ENCODE data around the gene AURKB.

Gene AURKB

DNA sequence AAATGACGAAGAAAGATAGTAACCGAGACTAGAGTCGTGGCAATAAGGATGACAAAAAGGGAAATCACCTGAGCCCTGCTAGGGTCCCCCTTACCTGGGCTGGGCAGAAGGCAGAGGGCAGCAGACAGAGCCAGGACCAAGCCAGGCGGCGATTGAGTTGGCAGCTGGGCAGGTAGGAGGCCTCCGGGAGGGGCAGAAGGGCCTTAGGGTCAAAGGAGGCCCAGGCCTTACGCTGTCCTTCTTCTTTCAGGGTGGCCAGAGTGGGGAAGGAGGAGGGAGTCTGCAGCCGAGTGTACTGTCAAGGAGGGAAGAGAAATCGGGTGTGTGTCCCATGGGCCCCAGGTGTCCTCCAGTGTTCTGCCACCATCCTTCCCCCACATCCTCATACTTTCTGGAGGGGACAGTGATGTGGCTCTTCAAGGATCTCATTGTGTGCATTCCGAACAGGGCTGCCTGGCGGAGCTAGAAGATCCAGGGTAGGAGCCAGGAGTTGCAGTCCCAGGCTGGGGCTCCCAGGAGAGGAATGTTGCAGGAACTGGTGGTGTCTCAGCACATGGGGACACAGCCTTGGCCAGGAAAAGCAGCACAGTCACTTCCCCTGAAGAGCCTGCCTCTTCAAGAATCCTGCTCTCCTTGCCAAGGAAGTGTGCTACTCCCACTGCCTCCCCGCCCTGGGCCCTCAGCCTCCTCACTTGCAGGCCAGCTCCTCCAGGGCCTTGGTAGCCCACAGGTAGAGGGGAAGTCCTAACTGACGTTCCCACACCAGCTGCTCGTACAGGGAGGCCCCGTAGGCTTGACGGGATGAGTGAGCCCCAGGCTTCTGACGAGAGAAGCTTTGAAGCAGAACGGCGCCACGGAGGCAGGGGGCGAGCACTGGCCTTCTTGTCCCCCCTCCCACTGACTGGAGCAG, 24.2 kb upstream of the AURKB start:
- peak overlapping the region; percentile 58 for H3K27ac ChIP-seq
- no peaks in the 10 kb centered on the region for H3K9me3 ChIP-seq
- TF ChIP-seq, protein P1, sequence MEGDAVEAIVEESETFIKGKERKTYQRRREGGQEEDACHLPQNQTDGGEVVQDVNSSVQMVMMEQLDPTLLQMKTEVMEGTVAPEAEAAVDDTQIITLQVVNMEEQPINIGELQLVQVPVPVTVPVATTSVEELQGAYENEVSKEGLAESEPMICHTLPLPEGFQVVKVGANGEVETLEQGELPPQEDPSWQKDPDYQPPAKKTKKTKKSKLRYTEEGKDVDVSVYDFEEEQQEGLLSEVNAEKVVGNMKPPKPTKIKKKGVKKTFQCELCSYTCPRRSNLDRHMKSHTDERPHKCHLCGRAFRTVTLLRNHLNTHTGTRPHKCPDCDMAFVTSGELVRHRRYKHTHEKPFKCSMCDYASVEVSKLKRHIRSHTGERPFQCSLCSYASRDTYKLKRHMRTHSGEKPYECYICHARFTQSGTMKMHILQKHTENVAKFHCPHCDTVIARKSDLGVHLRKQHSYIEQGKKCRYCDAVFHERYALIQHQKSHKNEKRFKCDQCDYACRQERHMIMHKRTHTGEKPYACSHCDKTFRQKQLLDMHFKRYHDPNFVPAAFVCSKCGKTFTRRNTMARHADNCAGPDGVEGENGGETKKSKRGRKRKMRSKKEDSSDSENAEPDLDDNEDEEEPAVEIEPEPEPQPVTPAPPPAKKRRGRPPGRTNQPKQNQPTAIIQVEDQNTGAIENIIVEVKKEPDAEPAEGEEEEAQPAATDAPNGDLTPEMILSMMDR (IDR thresholded peaks at IDR 0.05), result no peak
- no peak overlapping the region for H3K4me3 ChIP-seq (ENCODE audit: low read depth in 1 of 2, low read length in 1 of 2)
- H3K36me3 ChIP-seq, result peaks cover 95% of the 10 kb centered on the region
- H3K4me1 ChIP-seq (ENCODE audit: control insufficient read depth in 1 of 2, insufficient read depth in 1 of 2, low read depth in 1 of 2, low read length in 1 of 2), result no peaks in the 10 kb centered on the region
- no peaks in the 10 kb centered on the region for H3K27me3 ChIP-seq

DNA sequence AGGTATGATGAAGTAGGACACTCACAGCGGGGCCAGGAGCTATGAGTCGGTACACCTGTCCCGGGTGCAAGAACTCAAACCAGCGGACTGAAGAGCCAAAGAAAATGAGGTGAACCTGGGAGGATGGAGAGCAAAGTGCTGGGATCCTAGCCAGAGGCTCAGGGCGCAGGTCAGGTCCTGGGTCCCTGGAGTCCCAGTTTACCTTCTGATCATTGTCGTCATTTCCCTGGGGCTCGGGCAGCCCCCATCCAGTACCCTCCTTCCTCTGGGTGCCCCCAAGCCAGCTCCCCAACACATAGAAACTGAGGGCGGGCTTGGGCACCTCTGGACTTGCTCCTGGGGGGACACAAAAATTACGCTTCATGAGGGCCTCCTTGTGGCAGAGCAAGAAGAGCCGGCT, 21.3 kb upstream of the AURKB start:
- TF ChIP-seq, protein P1 (IDR thresholded peaks at IDR 0.05), result no peak
- no peak overlapping the region for H3K4me3 ChIP-seq (ENCODE audit: low read depth in 1 of 2, low read length in 1 of 2)
- no peaks in the 10 kb centered on the region for H3K9me3 ChIP-seq
- peaks cover 5% of the 10 kb centered on the region in 2 experiments for H3K4me1 ChIP-seq (ENCODE audit: control insufficient read depth in 1 of 2, insufficient read depth in 1 of 2, low read depth in 1 of 2, low read length in 1 of 2)
- H3K27me3 ChIP-seq, result no peaks in the 10 kb centered on the region
- no peak overlapping the region for H3K27ac ChIP-seq
- H3K36me3 ChIP-seq, result peaks cover 98% of the 10 kb centered on the region

DNA sequence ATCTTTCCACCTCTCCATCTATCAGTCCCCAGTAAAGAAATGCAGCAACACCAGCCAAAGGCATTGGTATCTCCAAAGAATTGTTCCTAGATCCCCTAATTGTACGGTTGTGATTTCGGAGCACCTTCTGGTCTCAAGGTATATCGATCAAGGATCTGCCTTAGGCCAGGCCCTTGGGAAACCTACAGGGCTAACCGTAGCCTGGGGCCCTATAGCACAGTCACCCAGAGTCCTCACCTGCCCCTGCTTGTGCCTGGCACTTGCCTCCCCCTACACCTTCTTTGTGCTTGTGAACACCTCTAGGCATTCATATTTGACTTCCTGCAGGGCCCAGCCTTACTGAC, 16.8 kb upstream of the AURKB start:
- H3K9me3 ChIP-seq, result no peaks in the 10 kb centered on the region
- peak overlapping the region; percentile 64 for H3K27ac ChIP-seq
- peaks cover 62% of the 10 kb centered on the region for H3K36me3 ChIP-seq

DNA sequence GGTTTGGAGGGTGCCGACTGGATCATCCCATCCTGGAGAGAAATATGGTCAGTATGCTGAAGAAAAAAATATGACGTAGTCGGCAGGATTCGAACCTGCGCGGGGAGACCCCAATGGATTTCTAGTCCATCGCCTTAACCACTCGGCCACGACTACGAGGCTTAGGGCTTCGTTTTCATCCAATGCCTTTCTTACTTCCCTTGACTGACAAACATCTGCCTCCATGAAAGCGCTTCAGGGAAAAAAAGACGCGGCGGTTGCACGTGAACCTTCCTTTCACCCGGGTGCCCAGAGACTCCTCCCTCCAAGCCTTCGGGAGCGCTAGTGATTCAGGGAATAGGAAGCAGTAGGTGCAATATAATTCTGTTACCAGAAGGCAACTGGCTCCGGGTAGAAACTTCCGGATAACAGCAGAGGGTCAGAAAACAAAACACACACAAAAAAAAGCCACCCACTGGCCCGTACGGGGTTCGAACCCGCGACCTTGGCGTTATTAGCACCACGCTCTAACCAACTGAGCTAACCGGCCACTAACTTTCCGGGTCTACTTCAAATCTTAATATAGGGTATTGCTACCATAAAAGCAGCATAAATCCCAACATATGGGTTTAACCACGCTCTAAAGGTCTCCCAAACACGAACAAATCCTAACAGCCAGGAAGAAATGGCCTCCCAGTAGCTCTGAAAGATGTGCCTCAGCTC, 16.3 kb upstream of the AURKB start:
- TF ChIP-seq, protein P1 (IDR thresholded peaks at IDR 0.05), result no peak
- no peak overlapping the region for H3K4me3 ChIP-seq (ENCODE audit: low read depth in 1 of 2, low read length in 1 of 2)
- H3K36me3 ChIP-seq, result peaks cover 57% of the 10 kb centered on the region
- no peaks in the 10 kb centered on the region for H3K27me3 ChIP-seq
- H3K4me1 ChIP-seq (ENCODE audit: control insufficient read depth in 1 of 2, insufficient read depth in 1 of 2, low read depth in 1 of 2, low read length in 1 of 2), result peaks cover 40 to 41% of the 10 kb centered on the region in 2 experiments
- peak overlapping the region; percentile 64 for H3K27ac ChIP-seq
- no peaks in the 10 kb centered on the region for H3K9me3 ChIP-seq

More for the DNA sequence above, 16.8 kb upstream of the AURKB start:
- no peak overlapping the region for H3K4me3 ChIP-seq (ENCODE audit: low read depth in 1 of 2, low read length in 1 of 2)
- peaks cover 35 to 36% of the 10 kb centered on the region in 2 experiments for H3K4me1 ChIP-seq (ENCODE audit: control insufficient read depth in 1 of 2, insufficient read depth in 1 of 2, low read depth in 1 of 2, low read length in 1 of 2)
- TF ChIP-seq, protein P1 (IDR thresholded peaks at IDR 0.05), result no peak
- H3K27me3 ChIP-seq, result no peaks in the 10 kb centered on the region

DNA sequence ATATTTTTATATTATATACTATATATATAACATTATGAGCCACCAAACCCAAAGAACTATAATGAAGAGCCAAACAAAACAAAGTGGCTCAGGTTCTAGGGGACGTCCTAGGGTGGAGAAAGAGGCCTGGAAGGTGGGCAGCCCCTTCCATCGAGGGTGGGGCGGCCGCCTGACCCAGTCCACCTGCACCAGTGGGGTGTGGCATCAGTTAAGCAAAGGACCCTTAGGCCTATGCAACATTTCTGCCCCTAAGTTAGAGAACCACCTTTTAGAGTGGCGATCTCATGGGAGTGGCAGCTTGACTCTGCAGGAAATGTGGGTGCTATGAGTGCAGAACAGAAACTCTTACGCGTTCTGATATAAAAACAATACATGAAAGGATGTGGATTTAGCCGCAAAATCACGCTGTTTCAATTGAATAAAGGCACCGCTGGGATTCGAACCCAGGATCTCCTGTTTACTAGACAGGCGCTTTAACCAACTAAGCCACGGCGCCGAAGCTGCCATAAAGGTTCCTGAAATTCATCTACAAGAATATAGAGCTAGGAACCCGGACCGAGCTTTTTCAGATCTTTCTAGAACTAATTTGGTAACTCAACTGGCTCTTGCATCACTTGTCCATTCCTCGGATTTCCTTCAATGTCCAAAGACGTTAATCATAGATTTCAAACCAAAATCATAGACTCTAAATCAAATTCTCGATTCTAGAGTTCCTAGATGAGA, 15.6 kb upstream of the AURKB start:
- H3K4me1 ChIP-seq (ENCODE audit: control insufficient read depth in 1 of 2, insufficient read depth in 1 of 2, low read depth in 1 of 2, low read length in 1 of 2), result peaks cover 45 to 49% of the 10 kb centered on the region in 2 experiments
- H3K36me3 ChIP-seq, result peaks cover 50% of the 10 kb centered on the region
- TF ChIP-seq, protein P1 (IDR thresholded peaks at IDR 0.05), result no peak
- H3K27ac ChIP-seq, result peak overlapping the region; percentile 64
- no peak overlapping the region for H3K4me3 ChIP-seq (ENCODE audit: low read depth in 1 of 2, low read length in 1 of 2)
- H3K9me3 ChIP-seq, result no peaks in the 10 kb centered on the region
- no peaks in the 10 kb centered on the region for H3K27me3 ChIP-seq
